ENCODE results near the gene RFX7.

Gene RFX7

DNA sequence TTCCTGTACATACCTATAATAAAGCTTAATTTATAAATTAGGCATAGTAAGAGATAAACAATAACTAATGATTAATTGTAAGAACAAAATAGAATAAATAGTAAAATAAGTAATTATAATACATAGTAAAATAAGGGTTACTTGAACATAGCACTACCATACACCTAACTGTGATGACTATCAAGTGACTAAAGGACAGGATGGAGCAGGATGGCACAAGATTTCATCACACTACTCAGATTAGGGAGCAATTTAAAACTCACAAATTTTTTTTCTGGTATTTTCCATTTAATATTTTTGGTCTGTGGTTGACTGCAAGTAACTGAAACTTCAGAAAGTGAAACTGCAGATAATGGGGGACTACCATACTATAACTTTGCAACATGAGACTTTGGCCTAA, 14.8 kb downstream of the RFX7 start:
- Histone ChIP-seq H3K4me3 (ENCODE audit: low read length, poor library complexity, severe bottlenecking) (no peak overlapping the region), H3K4me1 (ENCODE audit: insufficient read depth, low read length, poor library complexity, severe bottlenecking) (no peaks in the 10 kb centered on the region), H3K36me3 (ENCODE audit: insufficient read depth, low read length) (peaks cover 58% of the 10 kb centered on the region), H3K9ac (ENCODE audit: low read depth, low read length, poor library complexity, severe bottlenecking) (no peak overlapping the region), H3K4me2 (ENCODE audit: low read depth, low read length, poor library complexity, severe bottlenecking) (no peak overlapping the region), H4K20me1 (ENCODE audit: insufficient read depth, low read length, poor library complexity, severe bottlenecking) (peaks cover 3% of the 10 kb centered on the region), H3K79me2 (ENCODE audit: insufficient read depth, low read length) (peaks cover 95% of the 10 kb centered on the region), H3F3A (ENCODE audit: low read depth) (no peaks in the 10 kb centered on the region), H2AFZ (ENCODE audit: low read length) (no peak overlapping the region), H3K9me2 (replicated peaks; ENCODE audit: low read depth, low read length) (no peaks in the 10 kb centered on the region), H3K9me3 (ENCODE audit: insufficient read depth, low read depth, low read length) (peaks cover 46% of the 10 kb centered on the region), H3K27me3 (ENCODE audit: insufficient read depth, low read length, poor library complexity, severe bottlenecking) (no peaks in the 10 kb centered on the region)
- TF ChIP-seq EZH2phosphoT487 (IDR thresholded peaks at IDR 0.05; ENCODE audit: borderline replicate concordance) = no peak
- TF ChIP-seq, protein P1, sequence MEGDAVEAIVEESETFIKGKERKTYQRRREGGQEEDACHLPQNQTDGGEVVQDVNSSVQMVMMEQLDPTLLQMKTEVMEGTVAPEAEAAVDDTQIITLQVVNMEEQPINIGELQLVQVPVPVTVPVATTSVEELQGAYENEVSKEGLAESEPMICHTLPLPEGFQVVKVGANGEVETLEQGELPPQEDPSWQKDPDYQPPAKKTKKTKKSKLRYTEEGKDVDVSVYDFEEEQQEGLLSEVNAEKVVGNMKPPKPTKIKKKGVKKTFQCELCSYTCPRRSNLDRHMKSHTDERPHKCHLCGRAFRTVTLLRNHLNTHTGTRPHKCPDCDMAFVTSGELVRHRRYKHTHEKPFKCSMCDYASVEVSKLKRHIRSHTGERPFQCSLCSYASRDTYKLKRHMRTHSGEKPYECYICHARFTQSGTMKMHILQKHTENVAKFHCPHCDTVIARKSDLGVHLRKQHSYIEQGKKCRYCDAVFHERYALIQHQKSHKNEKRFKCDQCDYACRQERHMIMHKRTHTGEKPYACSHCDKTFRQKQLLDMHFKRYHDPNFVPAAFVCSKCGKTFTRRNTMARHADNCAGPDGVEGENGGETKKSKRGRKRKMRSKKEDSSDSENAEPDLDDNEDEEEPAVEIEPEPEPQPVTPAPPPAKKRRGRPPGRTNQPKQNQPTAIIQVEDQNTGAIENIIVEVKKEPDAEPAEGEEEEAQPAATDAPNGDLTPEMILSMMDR (conservative IDR thresholded peaks at IDR 0.05; ENCODE audit: low read length) = no peak

DNA sequence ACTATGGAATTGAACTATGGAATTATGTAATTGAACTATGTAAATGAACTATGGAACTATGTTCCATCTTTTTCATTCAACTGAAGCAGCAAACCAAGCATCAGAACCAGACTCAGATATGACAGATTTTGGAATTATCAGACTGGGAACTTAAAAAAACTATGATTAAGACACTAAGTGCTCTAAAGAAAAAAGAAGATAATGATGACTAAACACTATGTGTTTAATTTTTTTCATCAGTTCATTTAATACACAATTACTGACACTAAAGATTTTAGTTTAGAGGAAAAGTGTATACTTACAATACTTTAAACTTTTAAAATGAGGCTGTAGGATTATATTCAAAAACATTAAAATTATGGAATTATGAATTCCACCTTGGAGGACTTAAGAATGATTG, 15.3 kb downstream of the RFX7 start:
- no peak overlapping the region for H3K4me3 ChIP-seq (ENCODE audit: low read length, poor library complexity, severe bottlenecking)
- peaks cover 45% of the 10 kb centered on the region for H3K9me3 ChIP-seq (ENCODE audit: insufficient read depth, low read depth, low read length)

DNA sequence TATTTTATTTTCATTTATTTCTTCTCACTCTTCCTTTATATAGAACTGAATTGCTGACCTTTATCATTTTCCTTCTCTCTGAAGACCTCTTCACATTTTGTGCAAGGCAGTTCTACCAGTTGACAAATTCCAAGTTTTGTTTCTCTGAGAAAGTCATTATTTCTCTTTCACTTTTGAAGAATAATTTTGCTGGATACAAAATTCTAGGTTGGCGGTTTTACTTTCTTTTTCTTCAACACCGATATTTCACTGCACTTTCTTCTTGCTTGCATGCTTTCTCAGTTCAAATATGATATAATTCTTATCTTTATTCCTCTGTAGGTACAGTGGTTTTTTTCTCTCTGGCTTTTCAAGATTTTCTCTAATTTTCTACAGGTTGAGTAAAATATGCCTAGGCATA, 15.9 kb downstream of the RFX7 start:
- no peak overlapping the region for H2AFZ ChIP-seq (ENCODE audit: low read length)
- TF ChIP-seq EZH2phosphoT487 (IDR thresholded peaks at IDR 0.05; ENCODE audit: borderline replicate concordance) = no peak
- TF ChIP-seq, protein P1 (conservative IDR thresholded peaks at IDR 0.05; ENCODE audit: low read length) = no peak
- no peaks in the 10 kb centered on the region for H3K4me1 ChIP-seq (ENCODE audit: insufficient read depth, low read length, poor library complexity, severe bottlenecking)
- H3K9me2 ChIP-seq (replicated peaks; ENCODE audit: low read depth, low read length) = no peaks in the 10 kb centered on the region
- H3K9me3 ChIP-seq (ENCODE audit: insufficient read depth, low read depth, low read length) = peaks cover 45% of the 10 kb centered on the region
- H3K36me3 ChIP-seq (ENCODE audit: insufficient read depth, low read length) = peaks cover 53% of the 10 kb centered on the region
- H3K4me2 ChIP-seq (ENCODE audit: low read depth, low read length, poor library complexity, severe bottlenecking) = no peak overlapping the region
- H4K20me1 ChIP-seq (ENCODE audit: insufficient read depth, low read length, poor library complexity, severe bottlenecking) = peaks cover 3% of the 10 kb centered on the region
- H3K4me3 ChIP-seq (ENCODE audit: low read length, poor library complexity, severe bottlenecking) = no peak overlapping the region
- peaks cover 95% of the 10 kb centered on the region for H3K79me2 ChIP-seq (ENCODE audit: insufficient read depth, low read length)
- no peaks in the 10 kb centered on the region for H3F3A ChIP-seq (ENCODE audit: low read depth)
- H3K9ac ChIP-seq (ENCODE audit: low read depth, low read length, poor library complexity, severe bottlenecking) = no peak overlapping the region
- no peaks in the 10 kb centered on the region for H3K27me3 ChIP-seq (ENCODE audit: insufficient read depth, low read length, poor library complexity, severe bottlenecking)

More for the DNA sequence above, 15.3 kb downstream of the RFX7 start:
- no peaks in the 10 kb centered on the region for H3F3A ChIP-seq (ENCODE audit: low read depth)
- peaks cover 53% of the 10 kb centered on the region for H3K36me3 ChIP-seq (ENCODE audit: insufficient read depth, low read length)
- no peak overlapping the region for H2AFZ ChIP-seq (ENCODE audit: low read length)
- peaks cover 3% of the 10 kb centered on the region for H4K20me1 ChIP-seq (ENCODE audit: insufficient read depth, low read length, poor library complexity, severe bottlenecking)
- no peak overlapping the region for H3K9ac ChIP-seq (ENCODE audit: low read depth, low read length, poor library complexity, severe bottlenecking)
- no peaks in the 10 kb centered on the region for H3K4me1 ChIP-seq (ENCODE audit: insufficient read depth, low read length, poor library complexity, severe bottlenecking)
- no peaks in the 10 kb centered on the region for H3K9me2 ChIP-seq (replicated peaks; ENCODE audit: low read depth, low read length)
- no peaks in the 10 kb centered on the region for H3K27me3 ChIP-seq (ENCODE audit: insufficient read depth, low read length, poor library complexity, severe bottlenecking)
- H3K4me2 ChIP-seq (ENCODE audit: low read depth, low read length, poor library complexity, severe bottlenecking) = no peak overlapping the region
- no peak for TF ChIP-seq EZH2phosphoT487 (IDR thresholded peaks at IDR 0.05; ENCODE audit: borderline replicate concordance)
- TF ChIP-seq, protein P1 (conservative IDR thresholded peaks at IDR 0.05; ENCODE audit: low read length) = no peak
- peaks cover 95% of the 10 kb centered on the region for H3K79me2 ChIP-seq (ENCODE audit: insufficient read depth, low read length)

Measured in Loucy (cell line).